HG03095 (cell line): Measurements from ENCODE around the gene APLP1.
"Not testable (repeated sequence)": the region's sequence is repeated elsewhere in the genome, so short reads cannot be mapped to it uniquely, and the experiment has no call there.

Experiments used
- ATAC-seq: cut with Tn5 transposase; IDR thresholded peaks from one replicate; pipeline ENCODE4 v1.9.1; 2021; ENCODE audit warnings: moderate library complexity; ENCODE audit not compliant: unreplicated experiment

APLP1 gene

DNA sequence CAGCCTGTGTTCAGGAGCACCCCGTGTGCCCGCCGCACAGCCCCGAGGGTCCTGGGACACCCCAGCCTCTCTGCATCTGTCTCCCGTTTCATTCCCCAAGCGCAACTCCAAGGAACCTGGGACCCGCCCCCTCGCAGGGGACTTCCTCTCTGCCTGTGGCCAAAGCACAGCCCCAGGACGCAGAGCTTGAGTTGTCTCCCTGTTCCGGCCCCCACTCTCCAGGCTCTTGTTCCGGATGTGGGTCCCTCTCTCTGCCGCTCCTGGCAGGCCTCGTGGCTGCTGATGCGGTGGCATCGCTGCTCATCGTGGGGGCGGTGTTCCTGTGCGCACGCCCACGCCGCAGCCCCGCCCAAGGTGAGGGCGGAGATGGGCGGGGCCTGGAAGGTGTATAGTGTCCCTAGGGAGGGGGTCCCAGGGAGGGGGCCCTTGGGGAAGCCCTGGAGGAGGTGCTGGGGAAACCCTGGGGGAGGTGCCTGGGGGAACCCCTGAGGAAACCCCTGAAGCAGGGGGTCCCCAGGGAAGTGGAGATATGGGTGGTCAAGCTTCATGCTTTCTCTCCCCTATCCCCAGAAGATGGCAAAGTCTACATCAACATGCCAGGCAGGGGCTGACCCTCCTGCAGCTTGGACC lies 35.3 kb downstream of the APLP1 start:
- peak; percentile 38 for ATAC-seq

DNA sequence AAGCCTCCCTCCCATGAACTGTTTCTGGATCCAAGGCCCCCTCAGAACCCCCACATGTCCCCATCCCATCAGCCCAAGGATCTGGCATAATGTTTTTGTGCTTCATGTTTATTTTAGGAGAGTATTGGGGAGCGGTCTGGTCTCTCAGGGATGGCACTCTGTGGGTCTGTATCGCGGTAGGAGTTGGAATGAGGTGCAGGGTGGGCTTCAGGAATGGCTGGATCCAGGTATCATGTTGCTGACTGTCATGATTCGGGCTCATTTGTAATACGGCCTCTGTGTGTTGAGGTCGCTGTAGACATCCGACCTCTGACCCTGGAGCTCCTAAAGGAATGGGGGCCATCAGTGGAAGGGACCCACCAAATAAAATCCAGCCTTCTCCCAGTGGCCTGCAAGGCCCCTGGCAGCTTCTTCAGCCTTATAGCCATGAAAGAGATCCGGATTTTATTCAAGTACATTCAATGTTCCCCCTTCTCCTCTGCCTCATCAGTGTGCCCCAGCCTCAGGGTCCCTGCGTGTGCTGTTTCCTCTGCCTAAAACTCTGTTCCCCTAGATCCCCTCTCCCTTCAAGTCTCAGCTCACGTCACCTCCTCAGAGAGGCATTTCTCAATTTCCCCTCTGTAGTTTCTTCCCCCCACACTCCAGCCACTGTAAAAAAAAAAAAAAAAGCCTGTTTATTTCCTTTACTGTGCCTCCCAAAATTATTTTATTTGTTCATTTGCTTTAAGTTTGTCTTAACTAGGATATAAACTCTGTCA lies 36.1 kb downstream of the APLP1 start:
- no peak for ATAC-seq

DNA sequence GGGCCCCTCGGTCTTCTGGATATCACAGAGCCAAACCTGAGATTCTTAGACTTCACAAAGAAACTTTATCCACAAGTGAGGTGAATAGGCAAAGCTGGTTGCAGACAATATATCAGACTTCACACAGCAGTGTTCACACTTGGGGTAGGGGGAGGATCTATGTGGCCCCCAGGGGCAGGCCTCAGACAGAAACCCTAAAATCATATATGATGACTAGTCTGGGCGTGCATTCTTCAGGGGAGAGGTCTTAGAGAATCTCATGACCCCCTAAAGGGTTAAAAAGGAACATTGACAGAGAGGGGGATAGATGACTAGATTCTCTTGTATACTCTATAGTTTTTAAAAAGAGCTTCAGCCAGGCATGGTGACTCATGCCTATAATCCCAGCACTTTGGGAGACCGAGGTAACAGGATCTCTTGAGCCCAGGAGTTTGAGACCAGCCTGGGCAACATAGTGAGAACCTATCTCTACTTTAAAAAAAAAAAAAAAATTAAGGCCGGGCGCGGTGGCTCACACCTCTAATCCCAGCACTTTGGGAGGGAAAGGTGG lies 36.9 kb downstream of the APLP1 start:
- ATAC-seq, result no peak

DNA sequence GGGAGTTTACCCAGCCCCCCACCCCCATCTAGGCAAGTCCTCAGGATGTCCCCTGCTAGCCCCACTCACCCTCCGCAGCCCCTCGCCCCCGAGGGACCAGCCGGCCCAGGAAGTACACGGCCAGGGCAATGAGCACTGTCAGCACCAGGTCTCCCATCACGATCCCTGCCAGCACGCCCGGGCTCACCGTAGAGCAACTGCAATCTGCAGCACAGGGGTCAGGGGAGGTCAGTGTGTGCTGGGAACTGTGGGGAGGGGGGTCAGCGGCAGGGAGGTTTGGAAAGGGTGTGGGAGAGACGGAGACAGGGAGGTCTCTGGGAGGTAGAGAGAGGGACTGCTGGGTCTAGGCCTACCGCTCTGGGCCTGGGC lies 39.0 kb downstream of the APLP1 start:
- ATAC-seq, result no peak

DNA sequence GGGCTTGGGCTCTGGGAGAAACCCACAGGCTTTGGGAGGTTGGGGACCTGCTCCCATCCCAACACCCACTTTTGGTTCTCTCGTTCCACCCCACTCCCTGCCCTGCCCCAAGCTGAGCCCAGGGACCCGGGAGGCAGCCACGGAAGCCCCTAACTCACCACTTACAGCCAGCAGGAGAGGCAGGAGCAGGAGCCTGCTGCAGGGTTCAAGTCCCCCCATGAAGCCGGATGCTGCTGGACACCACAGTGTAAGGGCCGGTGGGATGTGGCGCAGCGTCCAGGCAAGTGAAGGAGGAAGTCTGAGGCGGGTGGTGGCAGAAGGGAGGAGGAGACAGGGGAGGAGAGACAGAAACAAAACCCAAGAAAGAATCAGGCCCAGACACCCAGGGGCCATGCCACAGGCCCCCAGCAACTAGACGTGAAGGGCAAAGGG lies 39.7 kb downstream of the APLP1 start, which contains the start of gene TYROBP:
TSS of gene TYROBP (minus strand) at position 286 of the 432 bp plus-strand sequence. CDS start at position 219, 67 bp downstream.
- no peak for ATAC-seq

DNA sequence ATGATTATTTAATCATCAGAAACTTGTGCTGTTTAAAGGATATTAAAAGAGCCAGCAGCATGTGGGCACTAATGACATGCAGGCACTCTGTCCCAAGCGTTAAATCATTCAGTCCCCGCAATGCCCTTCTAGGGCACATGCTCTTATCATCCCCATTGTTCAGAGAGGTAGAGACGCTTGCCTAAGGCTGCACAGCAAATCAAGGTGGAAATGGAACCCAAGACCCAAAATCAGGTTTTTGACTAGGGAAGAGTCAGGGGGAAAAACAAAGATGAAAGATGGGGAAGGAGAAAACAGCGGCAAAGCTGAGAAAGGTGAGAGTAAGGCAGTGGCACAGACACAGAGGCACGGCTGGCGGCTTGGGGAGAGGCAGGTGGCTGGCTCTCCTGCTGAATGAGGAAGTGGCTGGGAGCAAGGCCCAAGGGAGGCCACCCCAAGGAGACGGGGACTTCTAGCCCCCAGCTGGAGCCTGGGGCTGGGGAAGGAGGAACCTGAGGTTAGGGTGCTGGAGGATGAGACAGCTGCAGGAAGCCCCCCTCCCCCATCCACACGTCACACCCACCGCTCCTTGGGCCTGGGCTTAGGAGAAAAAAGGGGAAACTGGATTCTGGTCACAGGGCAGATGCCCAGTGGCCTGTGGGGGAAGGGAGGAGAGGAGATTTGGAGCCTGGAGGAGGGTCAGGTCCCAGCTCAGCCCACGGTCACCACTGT lies 40.8 kb downstream of the APLP1 start:
- peak; percentile 44 for ATAC-seq

DNA sequence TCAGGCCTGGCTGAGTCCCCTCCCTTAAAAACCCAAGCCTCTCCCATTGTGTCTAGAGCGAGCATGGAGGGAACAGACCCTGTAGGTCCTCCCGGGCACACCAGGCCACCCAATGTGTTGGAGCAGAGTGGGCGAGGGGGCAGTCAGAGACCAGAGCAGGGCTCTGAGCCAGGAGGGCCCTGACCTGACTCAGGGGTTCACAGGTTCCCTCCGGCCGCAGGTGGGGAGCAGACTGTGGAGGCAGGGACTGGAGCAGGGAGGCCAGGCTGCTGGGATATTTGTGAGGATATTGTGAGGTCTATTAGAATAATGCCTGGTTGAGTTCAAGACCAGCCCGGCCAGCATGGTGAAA lies 41.3 kb downstream of the APLP1 start:
- no peak for ATAC-seq

DNA sequence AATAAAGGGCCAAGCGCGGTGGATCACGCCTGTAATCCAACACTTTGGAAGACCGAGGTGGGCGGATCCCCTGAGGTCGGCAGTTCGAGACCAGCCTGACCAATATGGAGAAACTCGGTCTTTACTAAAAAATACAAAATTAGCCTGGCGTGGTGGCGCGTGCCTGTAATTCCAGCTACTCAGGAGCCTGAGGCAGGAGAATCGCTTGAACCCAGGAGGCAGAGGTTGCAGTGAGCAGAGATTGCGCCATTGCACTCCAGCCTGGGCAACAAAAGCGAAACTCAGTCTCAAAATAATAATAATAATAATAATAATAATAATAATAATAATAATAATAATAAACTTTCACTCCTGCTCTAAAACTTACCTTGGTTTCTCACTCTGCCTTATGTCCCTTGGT lies 42.0 kb downstream of the APLP1 start:
- not testable (repeated sequence) for ATAC-seq

DNA sequence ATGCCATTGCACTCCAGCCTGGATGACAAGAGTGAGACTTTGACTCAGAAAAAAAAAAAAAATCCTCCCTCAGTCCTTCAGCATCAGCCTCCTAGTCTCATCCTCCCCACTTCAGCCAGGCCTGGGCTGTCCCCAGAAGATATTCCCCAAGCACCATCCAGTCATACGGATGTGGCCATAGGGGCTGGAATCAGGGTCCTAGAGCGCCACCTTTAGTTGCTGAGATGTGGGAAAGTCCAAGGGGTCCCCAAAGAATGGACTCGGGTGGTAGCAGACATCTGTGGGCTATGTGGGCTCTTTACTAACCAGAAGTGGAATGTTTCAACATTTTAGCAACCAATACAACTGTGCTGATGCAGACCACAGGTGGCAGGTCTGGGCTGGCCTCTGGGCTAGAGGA lies 42.8 kb downstream of the APLP1 start:
- ATAC-seq, result no peak

DNA sequence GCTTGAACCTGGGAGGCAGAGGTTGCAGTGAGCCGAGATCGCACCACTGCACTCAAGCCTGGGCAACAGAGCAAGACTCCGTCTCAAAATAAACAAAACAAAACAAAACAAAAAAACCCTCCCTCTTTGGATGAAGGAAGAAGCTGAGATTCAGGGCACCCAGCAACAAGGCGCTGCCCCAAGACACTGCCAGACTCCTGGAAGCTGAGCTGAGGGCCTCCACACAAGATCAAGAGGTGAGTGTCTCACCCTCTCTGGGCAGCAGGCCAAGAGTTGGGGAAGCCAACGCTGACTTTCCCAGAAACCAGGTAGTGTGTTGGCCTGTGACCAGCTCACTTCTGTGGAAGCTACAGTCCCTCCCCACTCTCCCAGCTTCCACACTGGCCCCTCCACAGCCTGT lies 43.4 kb downstream of the APLP1 start:
- no peak for ATAC-seq

DNA sequence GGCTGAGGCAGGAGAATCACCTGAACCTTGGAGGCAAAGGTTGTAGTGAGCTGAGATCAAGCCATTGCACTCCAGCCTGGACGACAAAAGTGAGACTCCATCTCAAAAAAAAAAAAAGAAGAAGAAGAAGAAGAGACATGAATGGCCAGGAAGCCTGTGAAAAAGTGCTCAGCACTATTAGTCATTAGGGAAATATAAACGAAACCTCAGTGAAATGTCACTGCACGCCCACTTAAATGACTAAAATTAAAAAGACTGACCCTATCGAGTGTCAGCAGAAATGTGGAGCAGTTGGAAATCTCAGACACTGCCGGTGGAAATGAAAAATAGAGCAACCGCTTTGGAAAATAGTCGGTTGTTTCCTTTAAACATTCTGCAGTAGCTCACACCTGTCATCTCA lies 45.2 kb downstream of the APLP1 start:
- no peak for ATAC-seq

DNA sequence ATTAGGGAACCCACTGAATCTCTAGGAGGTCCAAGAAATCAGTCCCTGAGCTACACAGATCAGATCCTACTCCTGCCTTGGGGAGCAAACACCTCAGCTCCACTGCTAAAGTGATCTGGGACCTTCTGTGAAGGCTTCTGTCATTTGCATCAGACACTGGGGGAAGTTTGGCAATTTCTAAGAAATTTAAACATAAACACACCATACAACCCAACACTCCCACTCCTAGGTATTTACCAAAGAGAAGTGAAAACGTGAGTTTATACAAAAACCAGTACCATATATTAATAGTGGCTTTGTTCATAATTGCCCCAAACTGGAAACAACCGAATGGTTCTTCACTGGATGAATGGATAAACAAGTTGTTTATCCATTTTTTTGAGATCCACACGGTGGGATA lies 47.1 kb downstream of the APLP1 start:
- no peak for ATAC-seq

DNA sequence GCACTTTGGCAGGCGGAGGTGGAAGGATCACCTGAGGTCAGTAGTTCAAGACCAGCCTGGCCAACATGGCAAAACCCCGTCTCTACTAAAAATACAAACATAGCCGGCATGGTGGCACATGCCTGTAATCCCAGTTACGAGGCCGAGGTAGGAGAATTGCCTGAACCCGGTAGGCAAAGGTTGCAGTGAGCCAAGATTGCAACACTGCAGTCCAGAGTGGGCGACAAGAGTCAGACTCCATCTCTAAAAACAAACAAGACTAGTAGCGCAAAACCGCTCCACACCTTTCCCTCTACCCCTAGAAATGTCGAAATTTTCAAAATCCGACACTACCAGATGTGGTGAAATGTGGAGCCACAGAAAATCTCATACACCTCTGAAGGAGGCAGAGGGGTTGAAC lies 50.9 kb downstream of the APLP1 start:
- ATAC-seq, result no peak

DNA sequence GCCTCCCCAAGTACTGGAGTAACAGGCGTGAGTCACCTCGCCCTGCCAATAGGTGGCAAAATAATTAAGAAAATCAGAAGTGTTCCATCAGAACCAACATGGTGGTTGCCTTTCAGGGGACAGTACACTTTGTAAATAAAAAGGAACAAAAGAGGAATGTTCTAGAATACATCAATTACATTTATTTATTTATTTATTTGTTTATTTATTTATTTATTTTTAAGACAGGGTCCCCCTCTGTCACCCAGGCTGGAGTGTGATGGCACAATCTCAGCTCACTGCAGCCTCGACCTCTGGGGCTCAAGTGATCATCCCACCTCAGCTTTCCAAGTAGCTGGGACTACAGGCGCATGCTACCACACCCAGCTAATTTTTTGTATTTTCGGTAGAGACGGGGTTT lies 52.6 kb downstream of the APLP1 start:
- no peak for ATAC-seq

DNA sequence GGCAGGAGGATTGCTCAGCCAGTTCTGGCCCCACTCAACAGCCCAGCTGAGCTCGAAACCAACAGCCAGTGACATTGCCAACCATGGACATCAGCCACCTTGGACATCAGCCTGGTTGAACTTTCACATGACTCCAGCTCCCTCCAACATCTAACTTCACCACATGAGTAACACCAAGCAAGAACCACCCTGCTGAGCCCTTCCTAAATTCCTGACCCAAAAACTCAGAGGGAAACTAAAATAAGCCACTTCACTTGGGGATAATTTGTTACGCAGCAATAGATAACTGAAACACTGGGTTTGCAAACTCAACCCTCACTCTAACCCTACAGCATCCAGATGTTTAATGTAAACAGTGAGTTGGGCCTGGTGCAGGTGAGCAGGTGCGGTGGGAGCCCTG lies 57.1 kb downstream of the APLP1 start:
- no peak for ATAC-seq

DNA sequence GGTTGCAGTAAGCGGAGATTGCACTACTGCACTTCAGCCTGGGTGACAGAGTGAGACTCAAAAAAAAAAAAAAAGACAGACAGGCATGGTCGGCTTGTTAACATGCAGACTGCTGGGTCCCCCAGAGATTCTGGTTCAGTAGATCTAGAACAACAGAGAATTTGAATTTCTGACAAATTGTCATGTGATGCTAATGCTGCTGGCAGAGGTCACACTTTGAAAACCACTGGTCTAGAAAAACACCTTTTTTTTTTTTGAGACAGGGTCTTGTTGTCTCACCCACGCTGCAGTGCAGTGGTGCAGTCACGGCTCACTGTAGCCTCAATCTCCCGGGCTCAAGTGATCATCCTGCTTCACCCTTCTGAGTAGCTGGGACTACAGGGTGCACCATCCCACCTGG lies 60.1 kb downstream of the APLP1 start:
- ATAC-seq, result no peak
